Measurements from ENCODE around the gene STX7.

STX7 gene

DNA sequence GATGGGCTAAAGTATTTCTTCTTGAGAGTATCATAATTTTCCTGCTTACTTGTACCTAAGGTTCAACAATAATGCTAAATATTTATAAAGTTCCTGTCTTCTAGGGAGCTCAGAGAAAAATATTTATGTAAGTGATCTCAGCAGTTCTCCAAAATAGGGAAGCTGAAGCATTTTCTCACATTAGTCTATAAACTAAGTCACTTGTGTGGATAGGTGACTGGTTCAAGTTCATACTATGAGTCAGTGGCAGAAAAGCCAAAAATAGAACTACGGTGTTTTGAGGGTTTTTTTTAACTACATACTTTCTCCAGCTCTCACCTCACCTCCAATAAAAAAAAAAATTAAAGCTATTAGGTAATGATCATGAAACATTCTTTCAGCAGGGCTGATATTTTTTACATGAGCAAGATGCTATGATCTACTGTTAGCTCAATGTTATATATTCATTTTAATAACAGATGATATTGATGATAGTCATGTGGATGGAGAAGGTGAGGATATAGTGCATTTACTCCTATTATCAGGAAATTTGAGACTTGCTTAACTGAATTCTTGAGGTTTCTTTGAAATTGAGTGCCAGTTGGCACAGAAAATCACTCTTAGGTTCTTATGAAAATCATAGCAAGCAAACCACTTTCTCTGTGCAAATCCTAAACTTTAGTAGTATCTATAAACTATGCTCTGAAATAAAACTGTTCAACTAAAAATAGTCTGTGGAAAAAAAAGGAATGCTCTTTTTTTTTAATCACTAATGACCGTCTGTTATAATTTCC lies 107.6 kb downstream of the STX7 start:
- DNase-seq: no peak

DNA sequence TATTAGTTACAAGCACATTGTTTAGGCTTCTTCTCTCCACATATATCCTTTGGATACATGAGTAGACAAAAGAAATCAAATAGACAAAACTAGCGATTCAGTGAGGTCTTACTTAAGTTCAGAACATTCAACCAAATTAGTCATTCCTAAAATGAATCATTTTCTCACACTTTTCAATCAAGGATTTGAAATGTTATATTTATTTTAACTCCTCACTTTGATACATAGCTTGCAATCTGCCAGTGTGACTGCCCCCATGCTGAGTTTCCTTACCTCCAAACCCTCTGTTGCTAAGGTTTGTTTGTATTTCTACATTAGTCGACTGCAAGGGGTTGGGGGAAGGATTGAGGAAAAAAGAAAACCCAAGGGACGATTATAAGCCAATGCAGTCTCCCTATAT lies 108.2 kb downstream of the STX7 start:
- DNase-seq: no peak

DNA sequence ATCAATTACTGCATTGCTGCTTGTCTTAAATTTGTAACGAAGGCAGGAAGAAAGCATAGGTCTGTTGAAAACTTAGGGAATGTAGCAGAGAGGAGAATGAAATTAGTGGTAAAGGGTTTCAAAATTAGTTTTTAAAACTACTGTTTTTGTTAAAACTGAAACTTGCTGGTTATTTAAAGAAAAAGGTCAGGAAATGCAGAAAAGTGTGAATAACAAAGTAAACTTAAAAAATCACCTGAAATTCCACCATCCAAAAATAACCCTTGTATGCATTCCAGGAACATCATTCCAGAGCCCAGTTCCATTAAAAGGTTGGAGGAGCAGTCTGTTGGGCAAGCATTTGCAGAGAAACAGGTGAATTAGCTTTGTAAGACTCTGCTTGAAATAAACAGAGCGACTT lies 108.6 kb downstream of the STX7 start:
- DNase-seq: no peak

DNA sequence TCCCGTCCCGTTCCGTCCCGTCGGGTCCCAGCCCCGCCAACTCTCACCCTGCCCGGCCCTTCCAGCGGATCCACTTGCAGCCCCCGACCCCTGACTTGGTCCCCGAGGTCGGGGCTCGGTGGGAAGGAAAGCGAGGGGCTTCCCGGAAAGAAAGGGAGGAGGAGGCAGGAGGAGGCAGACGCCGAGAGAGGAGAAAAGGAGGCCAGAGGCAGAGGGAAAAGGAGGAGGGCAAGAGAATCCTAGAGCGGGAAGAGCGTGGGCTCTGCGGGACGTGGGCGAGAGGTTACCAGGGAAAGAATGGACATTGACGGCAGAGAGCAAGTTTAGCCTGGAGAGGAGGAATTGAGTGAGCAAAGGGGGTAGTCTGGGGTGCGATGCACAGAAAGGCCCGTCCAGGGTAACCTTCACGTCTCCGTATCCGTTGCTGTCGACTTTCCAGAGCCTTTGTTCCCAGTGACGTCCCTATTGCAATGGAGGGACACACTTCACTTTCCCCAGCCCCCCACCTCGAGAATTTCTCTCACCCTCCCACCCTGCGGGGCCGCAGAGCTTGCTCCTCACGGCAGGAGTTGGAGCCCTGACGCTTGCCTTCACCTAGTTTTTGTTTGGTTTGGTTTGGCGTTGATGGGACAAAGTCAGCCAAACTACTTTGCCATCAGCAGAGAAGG lies 111.2 kb downstream of the STX7 start:
- no peak for DNase-seq

DNA sequence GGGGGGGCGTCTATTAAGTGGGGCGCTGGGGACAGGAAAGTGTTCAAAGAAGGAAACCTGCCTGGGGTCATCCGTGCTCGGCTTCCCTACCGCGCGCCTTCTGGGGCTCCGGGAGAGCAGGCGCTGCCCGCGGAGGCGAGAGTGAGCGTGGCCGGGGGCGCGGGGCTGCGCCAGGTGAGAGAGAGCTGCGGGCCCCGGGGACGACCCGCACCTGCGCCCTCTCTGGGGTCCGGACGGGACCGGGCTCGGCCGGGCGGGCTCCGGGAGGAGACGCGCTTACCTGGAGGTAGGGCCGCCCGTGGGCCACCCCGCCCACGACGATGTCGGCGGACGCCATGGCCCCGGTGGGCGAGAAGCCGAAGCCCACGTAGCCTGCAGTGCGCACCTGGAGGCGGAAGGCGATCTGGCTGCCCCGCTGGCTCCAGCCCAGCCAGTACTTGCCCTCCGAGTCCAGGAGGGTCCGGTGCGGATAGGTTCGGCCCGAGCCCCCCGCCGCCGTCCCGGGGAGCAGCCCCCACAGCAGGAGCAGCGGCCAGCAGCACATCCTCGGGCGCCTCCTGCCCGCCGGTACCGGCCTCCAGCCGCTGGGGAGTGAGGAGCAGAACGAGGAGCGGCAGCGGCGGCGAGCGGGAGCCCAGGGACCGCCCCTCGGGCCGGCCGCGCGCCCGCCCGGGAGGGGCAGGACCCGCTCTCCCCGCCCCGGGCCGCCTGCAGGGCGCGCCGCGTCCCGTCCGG lies 111.9 kb downstream of the STX7 start, which contains the start of gene MOXD1:
Gene MOXD1 (minus strand): TSS at position 593 of the 735 bp plus-strand sequence. CDS start 49 bp downstream, at position 544.
- DNase-seq: peak in 1 of 2 donors; percentile 19

DNA sequence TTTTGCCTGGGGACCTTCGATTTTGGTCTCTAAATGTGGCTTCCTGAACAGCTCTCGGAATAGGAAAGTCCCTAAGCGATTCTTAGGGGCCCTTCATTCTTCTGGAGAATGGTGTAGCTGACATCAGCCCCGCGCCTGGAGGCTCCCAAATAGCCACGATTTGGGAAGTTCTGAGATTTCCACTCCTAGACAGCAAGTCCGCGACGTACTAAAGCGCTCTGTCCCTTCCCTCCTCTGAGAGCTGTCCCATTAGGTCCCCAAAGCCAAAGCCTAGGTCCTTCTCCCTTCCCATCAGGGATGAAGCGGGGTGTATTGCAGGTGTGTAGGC lies 112.4 kb downstream of the STX7 start:
- DNase-seq: no peak

DNA sequence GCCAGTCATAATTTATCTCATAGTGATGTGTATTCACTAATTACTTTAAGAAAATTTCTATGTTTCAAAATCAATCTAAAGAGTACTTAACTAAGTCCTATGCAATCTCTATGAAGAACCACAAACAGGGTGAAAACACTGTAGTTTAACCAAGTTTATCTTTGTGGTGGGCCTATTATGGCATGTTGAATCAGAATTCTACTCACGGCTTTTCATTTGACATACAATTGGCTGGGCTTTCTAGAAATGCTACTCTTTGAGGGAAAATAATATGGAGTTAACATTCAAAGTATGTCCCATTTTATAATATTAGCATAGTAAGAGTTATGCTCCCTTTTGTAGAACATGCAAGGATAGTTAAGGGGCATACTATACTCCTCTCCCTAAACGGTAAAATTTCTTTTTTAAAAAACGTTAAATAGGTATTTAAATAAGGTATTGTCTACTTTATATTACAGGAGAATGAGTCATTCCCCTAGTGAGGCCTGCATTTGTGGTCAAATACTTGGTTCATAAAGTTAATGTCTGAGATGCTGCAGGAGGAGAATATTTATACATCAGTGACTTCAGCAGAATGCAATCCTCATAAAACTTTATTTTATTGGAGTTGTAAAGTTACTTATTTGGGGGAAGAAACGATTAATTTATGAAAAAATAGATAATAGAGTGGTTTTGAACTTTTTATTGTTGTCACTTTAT lies 113.4 kb downstream of the STX7 start:
- DNase-seq: no peak
